Activated CD8-positive, alpha-beta memory T cell treated with anti-CD3 and anti-CD28 coated beads, Interleukin-2, amount 50 U/mL, for 48 hours (primary cell): Measurements from ENCODE around the gene PTPRN2.

Experiments
- DNase-seq: peaks from one replicate; pipeline ENCODE4 v3.0.0-alpha.2; 2020

Gene PTPRN2

GRCh38 chr7:157772486-157773130, 815.0 kb downstream of the PTPRN2 start:
- no peak for DNase-seq

- DNase-seq, result no peak
Observed at GRCh38 chr7:157771689-157772088, 815.9 kb downstream of the PTPRN2 start.

GRCh38 chr7:157770716-157771320, 816.8 kb downstream of the PTPRN2 start:
- DNase-seq, result no peak

- no peak for DNase-seq
Observed at GRCh38 chr7:157769526-157770215, 818.0 kb downstream of the PTPRN2 start.

GRCh38 chr7:157769086-157769485, 818.5 kb downstream of the PTPRN2 start:
- no peak for DNase-seq

GRCh38 chr7:157768198-157768597, 819.4 kb downstream of the PTPRN2 start:
- no peak for DNase-seq

GRCh38 chr7:157767506-157768197, 820.0 kb downstream of the PTPRN2 start:
- no peak for DNase-seq

GRCh38 chr7:157766098-157766497, 821.5 kb downstream of the PTPRN2 start:
- no peak for DNase-seq

GRCh38 chr7:157764946-157765537, 822.6 kb downstream of the PTPRN2 start:
- no peak for DNase-seq

GRCh38 chr7:157764193-157764592, 823.4 kb downstream of the PTPRN2 start:
- no peak for DNase-seq

- no peak for DNase-seq
Observed at GRCh38 chr7:157763279-157764000, 824.2 kb downstream of the PTPRN2 start.

- no peak for DNase-seq
Observed at GRCh38 chr7:157762824-157763223, 824.8 kb downstream of the PTPRN2 start.

GRCh38 chr7:157760004-157760730, 827.5 kb downstream of the PTPRN2 start:
- no peak for DNase-seq

GRCh38 chr7:157759246-157759805, 828.3 kb downstream of the PTPRN2 start:
- DNase-seq, result no peak

GRCh38 chr7:157758468-157759245, 829.0 kb downstream of the PTPRN2 start:
- no peak for DNase-seq

GRCh38 chr7:157757776-157758467, 829.7 kb downstream of the PTPRN2 start:
- DNase-seq, result no peak

- no peak for DNase-seq
Observed at GRCh38 chr7:157757211-157757610, 830.4 kb downstream of the PTPRN2 start.

GRCh38 chr7:157755741-157756140, 831.9 kb downstream of the PTPRN2 start:
- no peak for DNase-seq

GRCh38 chr7:157754416-157754790, 833.2 kb downstream of the PTPRN2 start:
- DNase-seq, result no peak
